Lower leg skin (tissue), 4 donors: ENCODE measurements around the gene ARHGAP30. TPM values are rescaled to one million over a fixed set of nuclear protein-coding genes. Genes with fewer than 3 reads are reported as not detected.
"Not testable (repeated sequence)": the region's sequence is repeated elsewhere in the genome, so short reads cannot be mapped to it uniquely, and the experiment has no call there.

ENCODE experiments used
- DNase-seq, 2 donors: peaks; one replicate each; pipeline ENCODE4 v3.0.0-alpha.2; 2019; ENCODE audit warnings: low spot score in 2 of 2
- H3K4me3 ChIP-seq: fragments of 200-600 bp; sonication (generic); 2 replicates; pipeline ENCODE4 v1.5.1; 2017; ENCODE audit warnings: mild to moderate bottlenecking, low read depth; ENCODE audit not compliant: poor library complexity, severe bottlenecking
- POLR2A ChIP-seq, 2 donors: fragments of 450-650 bp; IDR thresholded peaks; one replicate each; pipeline ENCODE4 v1.6.1; 2016 to 2017; ENCODE audit warnings: antibody characterized with exemption in 2 of 2, mild to moderate bottlenecking in 1 of 2, moderate library complexity in 1 of 2
- WGBS, 2 donors: methylation state at CpG; one replicate each; pipeline ENCODE4 v1.1.5; 2018; 5-methylcytosine and 5-hydroxymethylcytosine counted together
- intact Hi-C: fragments of 100-400 bp; cut with DNase I; formaldehyde crosslinking; loops from one replicate; pipeline ENCODE4 v1.15.0; 2023; ENCODE audit warnings: low total_unique reads
- total RNA-seq, 4 donors: library from RNA; depleted of rRNA; stranded (reverse); fragments of >200 nt; gene quantifications; one replicate each; pipeline ENCODE4 v1.1.0, GENCODE V29; 2016
- TF ChIP-seq, protein P1 (sequence below), 3 donors: fragments of 450-650 bp; IDR thresholded peaks; one replicate each; pipeline ENCODE4 v1.5.1; 2016; ENCODE audit warnings: antibody characterized with exemption in 3 of 3, mild to moderate bottlenecking in 3 of 3, moderate library complexity in 2 of 3

The ARHGAP30 gene, protein sequence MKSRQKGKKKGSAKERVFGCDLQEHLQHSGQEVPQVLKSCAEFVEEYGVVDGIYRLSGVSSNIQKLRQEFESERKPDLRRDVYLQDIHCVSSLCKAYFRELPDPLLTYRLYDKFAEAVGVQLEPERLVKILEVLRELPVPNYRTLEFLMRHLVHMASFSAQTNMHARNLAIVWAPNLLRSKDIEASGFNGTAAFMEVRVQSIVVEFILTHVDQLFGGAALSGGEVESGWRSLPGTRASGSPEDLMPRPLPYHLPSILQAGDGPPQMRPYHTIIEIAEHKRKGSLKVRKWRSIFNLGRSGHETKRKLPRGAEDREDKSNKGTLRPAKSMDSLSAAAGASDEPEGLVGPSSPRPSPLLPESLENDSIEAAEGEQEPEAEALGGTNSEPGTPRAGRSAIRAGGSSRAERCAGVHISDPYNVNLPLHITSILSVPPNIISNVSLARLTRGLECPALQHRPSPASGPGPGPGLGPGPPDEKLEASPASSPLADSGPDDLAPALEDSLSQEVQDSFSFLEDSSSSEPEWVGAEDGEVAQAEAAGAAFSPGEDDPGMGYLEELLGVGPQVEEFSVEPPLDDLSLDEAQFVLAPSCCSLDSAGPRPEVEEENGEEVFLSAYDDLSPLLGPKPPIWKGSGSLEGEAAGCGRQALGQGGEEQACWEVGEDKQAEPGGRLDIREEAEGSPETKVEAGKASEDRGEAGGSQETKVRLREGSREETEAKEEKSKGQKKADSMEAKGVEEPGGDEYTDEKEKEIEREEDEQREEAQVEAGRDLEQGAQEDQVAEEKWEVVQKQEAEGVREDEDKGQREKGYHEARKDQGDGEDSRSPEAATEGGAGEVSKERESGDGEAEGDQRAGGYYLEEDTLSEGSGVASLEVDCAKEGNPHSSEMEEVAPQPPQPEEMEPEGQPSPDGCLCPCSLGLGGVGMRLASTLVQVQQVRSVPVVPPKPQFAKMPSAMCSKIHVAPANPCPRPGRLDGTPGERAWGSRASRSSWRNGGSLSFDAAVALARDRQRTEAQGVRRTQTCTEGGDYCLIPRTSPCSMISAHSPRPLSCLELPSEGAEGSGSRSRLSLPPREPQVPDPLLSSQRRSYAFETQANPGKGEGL
- 10 to 100 TPM in 2 of 4 donors, 1 to 10 TPM in 2; 8.5 to 14.8 (median 9.9) TPM for total RNA-seq

DNA sequence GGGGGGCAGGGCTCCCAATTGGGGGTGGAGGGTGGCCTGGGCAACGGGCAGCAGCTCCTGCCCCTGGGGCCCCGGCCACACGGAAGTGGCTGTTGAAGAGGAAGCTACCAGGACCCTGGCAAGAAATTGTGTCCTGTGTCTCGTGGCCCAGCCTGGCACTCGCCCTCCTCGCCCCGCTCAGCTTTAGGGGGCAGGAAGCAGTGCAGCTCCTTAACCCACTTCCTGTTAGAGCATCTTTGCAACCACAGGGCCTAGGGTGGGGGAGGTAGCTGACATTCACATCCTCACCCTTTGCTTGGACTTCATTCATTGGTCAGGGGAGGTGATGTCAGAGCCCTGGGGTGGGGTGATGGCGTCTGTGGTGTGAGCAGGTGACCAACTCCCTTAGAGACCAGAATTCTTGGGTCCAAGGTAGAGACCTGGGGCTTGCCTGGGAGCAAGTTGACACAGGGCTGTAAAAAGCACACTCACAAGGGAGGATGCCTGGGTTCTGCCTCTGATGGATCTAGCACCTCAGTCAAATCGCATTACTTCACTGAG lies at the start of gene ARHGAP30:
Gene ARHGAP30 (minus strand): TSS at position 161 of the 540 bp plus-strand sequence. CDS start 267 bp downstream, outside the sequence.
- peak within 1 kb of the TSS; percentile 8 for H3K4me3 ChIP-seq
- DNase-seq: peak in 1 of 2 donors; percentile 90
- intact Hi-C loops: no loop called here
- WGBS, 2 donors: 67 to 75% methylated on average over 5 to 8 of the region's 9 CpGs
- no peak for TF ChIP-seq POLR2A (IDR thresholded peaks at IDR 0.05)
- TF ChIP-seq, protein P1, sequence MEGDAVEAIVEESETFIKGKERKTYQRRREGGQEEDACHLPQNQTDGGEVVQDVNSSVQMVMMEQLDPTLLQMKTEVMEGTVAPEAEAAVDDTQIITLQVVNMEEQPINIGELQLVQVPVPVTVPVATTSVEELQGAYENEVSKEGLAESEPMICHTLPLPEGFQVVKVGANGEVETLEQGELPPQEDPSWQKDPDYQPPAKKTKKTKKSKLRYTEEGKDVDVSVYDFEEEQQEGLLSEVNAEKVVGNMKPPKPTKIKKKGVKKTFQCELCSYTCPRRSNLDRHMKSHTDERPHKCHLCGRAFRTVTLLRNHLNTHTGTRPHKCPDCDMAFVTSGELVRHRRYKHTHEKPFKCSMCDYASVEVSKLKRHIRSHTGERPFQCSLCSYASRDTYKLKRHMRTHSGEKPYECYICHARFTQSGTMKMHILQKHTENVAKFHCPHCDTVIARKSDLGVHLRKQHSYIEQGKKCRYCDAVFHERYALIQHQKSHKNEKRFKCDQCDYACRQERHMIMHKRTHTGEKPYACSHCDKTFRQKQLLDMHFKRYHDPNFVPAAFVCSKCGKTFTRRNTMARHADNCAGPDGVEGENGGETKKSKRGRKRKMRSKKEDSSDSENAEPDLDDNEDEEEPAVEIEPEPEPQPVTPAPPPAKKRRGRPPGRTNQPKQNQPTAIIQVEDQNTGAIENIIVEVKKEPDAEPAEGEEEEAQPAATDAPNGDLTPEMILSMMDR (IDR thresholded peaks at IDR 0.05): no peak

DNA sequence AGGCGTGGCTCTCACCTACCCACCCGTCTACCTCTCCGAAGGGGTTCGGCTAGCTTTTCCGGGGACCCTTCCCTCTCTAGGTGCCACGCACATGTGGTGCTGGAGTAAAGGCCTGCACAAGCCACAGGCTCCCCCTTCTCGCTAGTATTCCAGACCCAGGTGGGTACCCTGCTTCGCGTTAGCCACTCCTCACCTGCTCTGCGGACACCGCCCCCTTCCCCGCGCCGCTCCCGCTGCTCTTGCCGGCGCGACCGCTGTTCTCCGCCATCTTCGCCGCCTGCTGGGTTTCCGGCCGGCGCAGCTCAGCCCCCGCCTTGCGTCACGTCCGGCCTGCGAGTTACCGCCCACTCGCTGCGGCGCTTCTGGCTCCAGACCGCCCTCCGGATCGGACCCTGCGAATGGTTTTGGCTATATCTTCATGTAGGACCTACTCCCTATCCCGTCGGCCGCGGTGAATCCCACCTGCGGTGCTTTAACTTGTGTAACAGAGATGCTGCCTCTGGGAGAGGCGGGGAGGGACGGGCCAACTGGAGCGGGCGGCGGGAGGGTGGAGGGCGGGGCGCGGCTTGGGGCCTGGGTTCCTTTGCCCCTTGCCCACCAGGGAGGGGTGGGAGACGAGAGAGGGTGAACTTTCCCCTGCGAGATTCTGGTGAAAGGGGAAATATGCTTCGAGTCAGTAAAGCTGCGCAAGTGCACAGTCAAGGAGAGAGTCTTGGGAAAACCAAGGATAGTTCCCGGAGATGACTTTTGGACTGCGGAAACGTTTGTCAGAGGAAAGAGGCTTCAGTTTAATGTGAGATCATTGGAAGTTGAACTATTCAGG lies 48.3 kb upstream of the ARHGAP30 start, which contains the start of the genes NIT1 and PFDN2:
Gene NIT1 (plus strand): TSS at position 347 of the 823 bp plus-strand sequence. CDS start 72 bp downstream, at position 419.
Gene PFDN2 (minus strand): TSS at position 279 of the 823 bp plus-strand sequence. CDS start 11 bp downstream, at position 268.
- TF ChIP-seq POLR2A (IDR thresholded peaks at IDR 0.05): peak in 1 of 2 donors; percentile 67
- TF ChIP-seq, protein P1 (IDR thresholded peaks at IDR 0.05): no peak
- WGBS, 2 donors: 1% methylated on average over 38 to 54 of the region's 58 CpGs
- DNase-seq: peak; percentile 77 to 96
- intact Hi-C loops: no loop called here
- H3K4me3 ChIP-seq: peak within 1 kb of the TSS; percentile 98

DNA sequence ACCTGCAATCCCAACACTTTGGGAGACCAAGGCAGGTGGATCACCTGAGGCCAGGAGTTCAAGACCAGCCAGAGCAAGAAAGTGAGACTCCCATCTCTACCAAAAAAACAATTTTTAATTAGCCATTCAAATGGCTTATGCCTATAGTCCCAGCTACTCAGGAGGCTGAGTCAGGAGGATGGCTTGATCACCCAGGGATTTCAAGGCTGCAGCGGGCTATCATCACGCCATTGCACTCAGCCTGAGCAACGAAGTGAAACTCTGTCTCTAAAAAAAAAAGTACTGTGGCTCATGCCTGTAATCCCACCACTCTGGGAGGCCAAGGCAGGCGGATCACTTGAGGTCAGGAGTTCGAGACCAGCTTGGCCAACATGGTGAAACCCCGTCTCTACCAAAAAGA lies 46.3 kb upstream of the ARHGAP30 start:
- intact Hi-C loops, H3K4me3 ChIP-seq, DNase-seq: not testable (repeated sequence)
- 87 to 89% methylated on average over 6 of the region's 6 CpGs for whole genome bisulfite sequencing, 2 donors

DNA sequence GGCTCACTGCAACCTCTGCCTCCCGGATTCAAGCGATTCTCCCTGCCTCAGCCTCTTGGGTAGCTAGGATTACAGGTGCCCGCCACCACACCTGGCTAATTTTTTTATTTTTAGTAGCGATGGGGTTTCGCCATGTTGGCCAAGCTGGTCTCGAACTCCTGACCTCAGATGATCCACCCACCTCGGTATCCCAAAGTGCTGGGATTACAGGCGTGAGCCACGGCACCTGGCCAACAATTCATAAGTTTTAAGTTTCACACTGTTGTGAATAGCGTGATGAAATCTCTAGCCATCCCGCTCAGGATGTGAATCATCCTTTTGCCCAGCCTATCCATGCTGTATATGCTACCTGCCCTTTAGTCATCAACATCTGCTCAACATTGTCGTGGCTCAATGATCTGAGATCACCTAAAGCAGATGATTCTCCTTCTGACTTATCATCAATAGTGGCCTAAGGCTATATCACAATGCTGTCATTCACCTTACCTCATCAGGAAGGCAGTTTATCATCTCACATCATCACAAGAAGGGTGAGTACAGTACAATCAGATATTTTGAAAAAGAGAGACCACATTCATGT lies 45.5 kb upstream of the ARHGAP30 start:
- intact Hi-C loops: no loop called here
- WGBS, 2 donors: 71 to 73% methylated on average over 12 of the region's 12 CpGs
- TF ChIP-seq, protein P1 (IDR thresholded peaks at IDR 0.05): no peak
- no peak for TF ChIP-seq POLR2A (IDR thresholded peaks at IDR 0.05)
- no peak for DNase-seq
- no peak overlapping the region for H3K4me3 ChIP-seq

DNA sequence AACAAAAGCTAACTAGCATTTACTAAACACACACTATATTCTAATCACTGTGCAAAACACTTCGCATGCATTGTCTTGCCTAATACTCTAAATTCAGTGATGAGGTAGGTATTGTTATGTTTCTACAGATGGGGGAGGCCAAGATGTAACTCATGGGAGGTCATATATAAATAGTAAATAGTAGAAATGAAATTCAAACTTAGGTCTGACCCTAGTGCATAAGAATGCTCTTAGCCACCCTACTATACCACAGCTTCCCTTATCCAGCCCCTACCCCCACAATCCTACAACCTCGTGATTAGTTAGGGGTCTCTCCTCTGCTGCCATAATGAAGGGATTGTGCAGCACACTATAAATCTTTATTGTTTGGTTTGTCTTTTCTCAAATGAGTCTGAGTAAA lies 44.9 kb upstream of the ARHGAP30 start:
- DNase-seq: no peak
- 81 to 85% methylated on average over 2 of the region's 2 CpGs for WGBS, 2 donors
- intact Hi-C loops: no loop called here
- TF ChIP-seq, protein P1 (IDR thresholded peaks at IDR 0.05): no peak
- TF ChIP-seq POLR2A (IDR thresholded peaks at IDR 0.05): no peak
- H3K4me3 ChIP-seq: no peak overlapping the region
